SJSA1 (cell line): ENCODE data around the gene SLC23A2. TPM values are rescaled to one million over a fixed set of nuclear protein-coding genes. Genes with fewer than 3 reads are reported as not detected.

Experiments used
- DNase-seq, 2 experiments: peaks; one replicate each; pipeline ENCODE4 v3.0.0-alpha.2; 2015 to 2020; ENCODE audit warnings: low spot score in 2 of 2, low read depth in 1 of 2
- H3K27ac ChIP-seq: fragments of 250-450 bp; sonication (Bioruptor Pico); 2 replicates; pipeline ENCODE4 v1.5.1; 2020; ENCODE audit warnings: mild to moderate bottlenecking, moderate library complexity
- H3K27me3 ChIP-seq: fragments of 250-450 bp; sonication (Bioruptor Pico); replicated peaks from 2 replicates; pipeline ENCODE4 v1.5.1; 2020; ENCODE audit warnings: mild to moderate bottlenecking, moderate library complexity
- H3K36me3 ChIP-seq: fragments of 250-450 bp; sonication (Bioruptor Pico); 2 replicates; pipeline ENCODE4 v1.5.1; 2020; ENCODE audit warnings: mild to moderate bottlenecking
- H3K4me1 ChIP-seq: fragments of 250-450 bp; sonication (Bioruptor Pico); replicated peaks from 2 replicates; pipeline ENCODE4 v1.6.1; 2021; ENCODE audit warnings: mild to moderate bottlenecking
- H3K4me3 ChIP-seq: fragments of 250-450 bp; sonication (Bioruptor Pico); 2 replicates; pipeline ENCODE4 v1.5.1; 2020; ENCODE audit warnings: mild to moderate bottlenecking
- H3K9me3 ChIP-seq: fragments of 250-450 bp; sonication (Bioruptor Pico); replicated peaks from 2 replicates; pipeline ENCODE4 v1.5.1; 2020; ENCODE audit warnings: mild to moderate bottlenecking
- total RNA-seq: library from RNA; depleted of rRNA; stranded (reverse); fragments of >200 nt; shearing (Covaris generic); gene quantifications from 2 replicates; pipeline ENCODE4 v1.2.3, GENCODE V29; 2014

Gene SLC23A2
- total RNA-seq, 1 experiment from 2014 or later = 10.4 TPM

GRCh38 chr20:4949833-4950178, 51.5 kb downstream of the SLC23A2 start:
- Histone ChIP-seq H3K9me3 (0 out of 2 replicates have a peak, but pooled peaks cover 2% of the 10 kb centered on the region), H3K27ac (no peak overlapping the region), H3K4me1 (peaks cover 10% of the 10 kb centered on the region), H3K4me3 (no peak overlapping the region), H3K36me3 (peaks cover 6% of the 10 kb centered on the region; the same call in 1 of the 2 replicates), H3K27me3 (no peaks in the 10 kb centered on the region)
- no peak for DNase-seq

- Histone ChIP-seq H3K36me3 (peaks cover 6% of the 10 kb centered on the region; the same call in 1 of the 2 replicates), H3K4me3 (no peak overlapping the region), H3K27me3 (no peaks in the 10 kb centered on the region), H3K4me1 (peaks cover 10% of the 10 kb centered on the region), H3K27ac (no peak overlapping the region), H3K9me3 (0 out of 2 replicates have a peak, but pooled peaks cover 2% of the 10 kb centered on the region)
- DNase-seq = no peak
Measured at GRCh38 chr20:4947817-4948559, 53.3 kb downstream of the SLC23A2 start.

GRCh38 chr20:4946986-4947385, 54.3 kb downstream of the SLC23A2 start:
- Histone ChIP-seq H3K27ac (no peak overlapping the region), H3K4me3 (no peak overlapping the region), H3K9me3 (no peaks in the 10 kb centered on the region), H3K36me3 (no peaks in the 10 kb centered on the region), H3K4me1 (peaks cover 10% of the 10 kb centered on the region), H3K27me3 (no peaks in the 10 kb centered on the region)
- no peak for DNase-seq

- H3K4me1 ChIP-seq = peaks cover 9% of the 10 kb centered on the region
- no peaks in the 10 kb centered on the region for H3K36me3 ChIP-seq
- H3K4me3 ChIP-seq = no peak overlapping the region
Measured at GRCh38 chr20:4946585-4946984, 54.7 kb downstream of the SLC23A2 start.

GRCh38 chr20:4944518-4945313, 56.6 kb downstream of the SLC23A2 start:
- H3K27me3 ChIP-seq = no peaks in the 10 kb centered on the region
- no peaks in the 10 kb centered on the region for H3K36me3 ChIP-seq
- no peak overlapping the region for H3K4me3 ChIP-seq
- no peaks in the 10 kb centered on the region for H3K4me1 ChIP-seq
- H3K27ac ChIP-seq = no peak overlapping the region
- no peaks in the 10 kb centered on the region for H3K9me3 ChIP-seq
- no peak for DNase-seq

More at GRCh38 chr20:4946585-4946984, 54.7 kb downstream of the SLC23A2 start:
- Histone ChIP-seq H3K27me3 (no peaks in the 10 kb centered on the region), H3K9me3 (no peaks in the 10 kb centered on the region), H3K27ac (no peak overlapping the region)
- no peak for DNase-seq

- H3K9me3 ChIP-seq = no peaks in the 10 kb centered on the region
- no peak overlapping the region for H3K4me3 ChIP-seq
- H3K36me3 ChIP-seq = no peaks in the 10 kb centered on the region
- no peak overlapping the region for H3K27ac ChIP-seq
- no peak for DNase-seq
- H3K4me1 ChIP-seq = no peaks in the 10 kb centered on the region
- H3K27me3 ChIP-seq = no peaks in the 10 kb centered on the region
Measured at GRCh38 chr20:4942331-4942730, 59.0 kb downstream of the SLC23A2 start.

GRCh38 chr20:4937407-4938319, 63.6 kb downstream of the SLC23A2 start:
- DNase-seq = no peak

GRCh38 chr20:4936851-4937406, 64.4 kb downstream of the SLC23A2 start:
- Histone ChIP-seq H3K27ac (no peak overlapping the region), H3K27me3 (no peaks in the 10 kb centered on the region), H3K4me1 (no peaks in the 10 kb centered on the region), H3K36me3 (0 out of 2 replicates have a peak, but pooled peaks cover 3% of the 10 kb centered on the region), H3K4me3 (no peak overlapping the region), H3K9me3 (no peaks in the 10 kb centered on the region)
- DNase-seq = no peak

More at GRCh38 chr20:4937407-4938319, 63.6 kb downstream of the SLC23A2 start:
- Histone ChIP-seq H3K27me3 (no peaks in the 10 kb centered on the region), H3K4me3 (no peak overlapping the region), H3K36me3 (no peaks in the 10 kb centered on the region), H3K9me3 (no peaks in the 10 kb centered on the region), H3K4me1 (no peaks in the 10 kb centered on the region), H3K27ac (no peak overlapping the region)

- Histone ChIP-seq H3K27me3 (no peaks in the 10 kb centered on the region), H3K9me3 (no peaks in the 10 kb centered on the region), H3K4me3 (no peak overlapping the region), H3K36me3 (peaks cover 3% of the 10 kb centered on the region; the same call in 1 of the 2 replicates), H3K4me1 (no peaks in the 10 kb centered on the region), H3K27ac (no peak overlapping the region)
- DNase-seq = no peak
Measured at GRCh38 chr20:4936392-4936850, 64.9 kb downstream of the SLC23A2 start.

GRCh38 chr20:4932061-4932460, 69.2 kb downstream of the SLC23A2 start:
- Histone ChIP-seq H3K27ac (no peak overlapping the region), H3K36me3 (peaks cover 5% of the 10 kb centered on the region; the same call in 1 of the 2 replicates), H3K4me1 (no peaks in the 10 kb centered on the region), H3K9me3 (no peaks in the 10 kb centered on the region), H3K27me3 (no peaks in the 10 kb centered on the region), H3K4me3 (no peak overlapping the region)
- no peak for DNase-seq

GRCh38 chr20:4929686-4930397, 71.5 kb downstream of the SLC23A2 start:
- Histone ChIP-seq H3K4me1 (peaks cover 6% of the 10 kb centered on the region; the same call in 1 of the 2 replicates), H3K27me3 (no peaks in the 10 kb centered on the region), H3K9me3 (no peaks in the 10 kb centered on the region), H3K4me3 (no peak overlapping the region), H3K36me3 (peaks cover 5% of the 10 kb centered on the region; the same call in 1 of the 2 replicates), H3K27ac (no peak overlapping the region)
- DNase-seq = no peak

GRCh38 chr20:4926531-4927156, 74.7 kb downstream of the SLC23A2 start:
- peak overlapping the region; percentile 7; the same call in 1 of the 2 replicates for H3K27ac ChIP-seq
- H3K4me3 ChIP-seq = no peak overlapping the region
- H3K36me3 ChIP-seq = peaks cover 2% of the 10 kb centered on the region; the same call in 1 of the 2 replicates
- DNase-seq = peak in 1 of 2 experiments; percentile 13
- H3K27me3 ChIP-seq = no peaks in the 10 kb centered on the region
- H3K9me3 ChIP-seq = no peaks in the 10 kb centered on the region
- peaks cover 6% of the 10 kb centered on the region; the same call in 1 of the 2 replicates for H3K4me1 ChIP-seq
